ENCODE measurements around the gene RPS14.
A peak's percentile ranks its signal among the peaks of the same experiment; 100 is the strongest.

RPS14 gene

GRCh38 chr5:150412319-150413175 is 37.0 kb downstream of the RPS14 start, which contains the start of gene CD74:
Gene CD74, minus strand, starts transcription at chr5:150412910. Its CDS starts 161 bp downstream, at chr5:150412749.
- DNase-seq (ENCODE audit: low spot score), result peak; percentile 97

- DNase-seq (ENCODE audit: low spot score), result peak; percentile 51
These were observed 38.1 kb downstream of the RPS14 start for GRCh38 chr5:150411245-150411979.

GRCh38 chr5:150410524-150411244 is 38.9 kb downstream of the RPS14 start:
- DNase-seq (ENCODE audit: low spot score), result peak; percentile 73

DNA sequence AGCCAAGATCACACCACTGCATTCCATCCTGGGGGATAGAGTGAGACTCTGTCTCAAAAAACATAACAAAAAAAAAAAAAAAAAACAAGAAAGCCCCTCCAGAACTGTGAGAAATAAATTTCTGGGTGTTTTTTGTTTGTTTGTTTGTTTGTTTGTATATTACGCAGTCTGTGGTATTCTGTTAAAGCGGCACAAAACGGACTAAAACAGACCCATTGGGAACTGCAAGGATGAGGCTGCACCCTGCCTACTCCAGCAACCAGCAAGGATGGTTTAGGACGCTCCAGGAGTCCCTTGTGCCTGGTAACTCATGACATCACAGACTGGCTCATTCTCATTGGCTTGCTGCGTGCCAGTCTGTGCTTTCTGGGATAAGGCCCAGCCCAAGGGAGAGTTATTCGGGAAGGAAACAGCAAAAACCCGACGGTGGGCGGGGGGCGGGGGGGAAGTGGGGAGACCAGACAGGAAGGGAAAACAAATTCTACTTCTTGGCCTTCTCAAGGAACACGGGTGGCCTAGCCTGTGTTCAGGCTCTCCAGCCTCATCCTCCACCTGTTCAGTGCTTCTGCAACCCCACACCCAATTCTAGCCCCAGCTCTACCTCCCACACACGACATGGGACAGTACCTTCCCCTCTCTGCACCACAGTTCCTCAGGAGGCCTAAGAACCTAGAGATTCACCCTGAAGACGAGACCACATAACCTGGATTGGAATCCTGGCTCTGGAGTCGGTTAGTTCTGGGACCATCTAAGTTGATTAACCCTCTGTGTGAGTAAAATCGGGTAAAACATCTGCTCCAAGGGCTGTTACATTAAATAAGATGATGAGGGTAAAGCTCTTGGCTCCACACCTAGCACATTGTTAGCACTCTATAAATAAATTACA is 39.7 kb downstream of the RPS14 start:
- peak; percentile 83 for DNase-seq (ENCODE audit: low spot score)

DNA sequence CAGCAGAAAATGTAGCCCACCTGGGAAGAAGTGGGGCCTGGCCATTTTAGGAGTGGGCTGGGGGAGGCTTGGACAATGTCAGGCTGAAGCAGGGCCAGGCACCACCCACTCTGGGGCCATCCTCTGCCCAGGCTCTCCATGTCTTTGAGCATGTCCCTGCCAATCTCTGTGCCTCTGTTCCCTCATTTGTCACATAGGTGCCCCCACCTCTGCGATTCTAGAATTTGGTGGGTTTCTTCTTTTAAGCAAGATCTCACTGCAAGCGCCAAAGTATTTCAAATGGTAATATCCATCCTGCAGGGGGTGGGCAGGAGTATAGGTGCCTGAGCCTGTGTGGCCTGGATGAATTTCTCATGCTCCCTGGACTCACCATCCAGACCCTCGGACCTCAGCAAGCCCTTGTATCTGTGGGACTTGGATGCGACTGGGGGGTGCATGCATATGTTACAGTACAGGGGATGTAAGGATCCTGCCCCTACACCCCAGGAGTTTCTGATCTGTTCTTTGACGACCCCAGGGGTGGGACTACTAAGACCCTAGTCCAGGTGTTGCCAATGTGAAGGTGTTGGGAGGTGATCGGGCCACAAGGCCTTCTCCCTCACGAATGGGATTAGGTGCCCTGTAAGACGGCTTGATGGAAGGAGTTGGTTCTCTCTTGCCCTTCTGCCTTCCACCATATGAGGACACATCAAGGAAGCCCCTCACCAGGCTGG is 41.2 kb downstream of the RPS14 start:
- no peak for DNase-seq (ENCODE audit: low spot score)

DNA sequence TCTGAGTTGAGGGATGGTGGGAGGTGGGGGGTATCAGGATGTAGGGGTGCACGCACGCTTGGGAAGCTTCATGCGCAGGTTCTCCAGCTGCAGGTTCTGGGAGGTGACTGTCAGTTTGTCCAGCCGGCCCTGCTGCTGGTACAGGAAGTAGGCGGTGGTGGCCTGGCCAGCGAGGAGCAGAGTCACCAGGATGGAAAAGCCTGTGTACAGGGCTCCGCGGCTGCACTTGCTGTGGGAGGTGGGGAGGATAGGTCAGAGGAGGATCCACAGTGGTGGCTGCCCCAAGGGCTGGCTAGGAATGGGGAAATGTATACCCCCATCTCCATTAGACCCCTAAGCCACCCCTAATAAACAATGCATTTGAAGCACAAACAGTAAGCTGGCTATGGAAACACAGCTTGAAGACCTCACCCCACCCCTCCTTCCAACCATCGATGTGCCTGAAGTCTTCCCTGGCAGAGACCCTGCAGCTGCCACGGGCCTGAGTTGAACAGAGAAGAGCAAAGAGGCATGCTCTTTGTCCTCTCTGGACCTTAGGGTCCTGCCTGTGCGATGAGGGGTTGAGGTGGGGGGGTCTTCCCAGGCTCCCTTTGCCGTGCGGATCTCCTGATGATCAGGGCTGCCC is 42.3 kb downstream of the RPS14 start:
- no peak for DNase-seq (ENCODE audit: low spot score)

GRCh38 chr5:150406723-150407095 is 42.8 kb downstream of the RPS14 start:
- DNase-seq (ENCODE audit: low spot score), result no peak

DNA sequence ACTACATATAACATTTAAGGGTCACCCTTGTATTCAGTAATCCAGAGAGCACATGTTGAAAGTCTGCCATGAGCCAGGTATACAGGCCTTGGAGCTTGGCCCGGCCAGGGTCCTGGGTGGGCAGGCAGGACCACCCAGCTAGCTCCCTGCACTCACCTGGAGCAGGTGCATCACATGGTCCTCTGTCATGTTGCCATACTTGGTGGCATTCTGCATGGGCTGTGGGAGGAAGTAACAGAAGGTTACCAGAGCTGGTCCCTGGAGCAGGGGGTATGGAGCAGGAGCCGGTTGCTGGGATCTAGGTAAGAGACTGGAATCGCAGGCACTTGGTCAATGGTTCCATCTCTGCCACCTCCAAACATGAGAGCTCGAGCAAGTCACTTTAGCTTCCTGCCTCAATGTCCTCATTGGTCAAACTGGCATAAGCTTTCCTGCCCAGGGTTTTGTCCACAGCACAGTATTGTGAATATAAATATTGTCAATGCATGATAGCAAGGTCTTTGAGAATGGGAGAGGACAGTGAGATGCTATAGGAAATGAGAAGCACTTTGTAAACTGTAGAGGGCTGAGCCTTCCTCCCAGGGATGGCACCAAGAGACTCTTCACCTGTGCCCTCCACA is 43.3 kb downstream of the RPS14 start:
- no peak for DNase-seq (ENCODE audit: low spot score)

- no peak for DNase-seq (ENCODE audit: low spot score)
These were observed 44.4 kb downstream of the RPS14 start for GRCh38 chr5:150404941-150405816.

- no peak for DNase-seq (ENCODE audit: low spot score)
These were observed 45.0 kb downstream of the RPS14 start for GRCh38 chr5:150404535-150404934.

DNA sequence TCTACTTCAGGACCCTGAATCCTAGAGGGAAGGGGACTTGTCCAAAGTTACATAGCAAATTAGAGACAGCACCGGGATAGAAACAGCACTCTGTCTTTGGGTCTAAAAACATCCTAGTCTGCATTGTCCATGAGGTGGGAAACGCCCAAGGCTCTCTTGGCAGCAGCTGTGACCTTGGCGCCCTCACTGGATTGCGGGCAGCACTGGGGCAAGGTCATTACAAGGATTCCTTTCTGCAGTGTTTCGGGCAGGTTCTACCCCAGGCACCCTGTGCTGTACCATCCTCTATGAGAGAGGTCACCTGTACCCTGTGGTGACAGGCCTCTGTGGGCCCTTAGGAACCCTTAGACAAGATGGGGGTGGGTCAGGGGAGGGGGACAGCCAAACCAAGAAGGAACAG is 45.4 kb downstream of the RPS14 start:
- no peak for DNase-seq (ENCODE audit: low spot score)

DNA sequence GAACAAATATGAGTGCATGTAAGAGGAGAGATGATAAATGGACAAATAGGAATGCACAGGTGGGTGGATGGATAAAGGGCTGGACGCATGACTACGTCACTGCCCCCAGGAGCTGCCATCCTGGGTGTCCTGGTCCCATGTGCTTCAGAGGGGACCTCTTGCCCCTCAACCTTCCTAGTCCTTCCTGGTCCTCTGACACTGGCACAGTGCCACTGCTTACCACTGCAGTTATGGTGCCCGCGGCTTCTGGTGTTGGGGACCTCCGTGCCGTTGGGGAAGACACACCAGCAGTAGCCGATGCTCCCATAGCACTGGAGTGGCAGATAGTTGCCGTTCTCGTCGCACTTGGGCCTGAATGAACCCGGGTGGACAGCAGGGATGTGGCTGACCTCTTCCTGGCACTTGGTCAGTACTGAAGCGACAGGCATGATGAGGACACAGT is 46.6 kb downstream of the RPS14 start:
- no peak for DNase-seq (ENCODE audit: low spot score)

DNA sequence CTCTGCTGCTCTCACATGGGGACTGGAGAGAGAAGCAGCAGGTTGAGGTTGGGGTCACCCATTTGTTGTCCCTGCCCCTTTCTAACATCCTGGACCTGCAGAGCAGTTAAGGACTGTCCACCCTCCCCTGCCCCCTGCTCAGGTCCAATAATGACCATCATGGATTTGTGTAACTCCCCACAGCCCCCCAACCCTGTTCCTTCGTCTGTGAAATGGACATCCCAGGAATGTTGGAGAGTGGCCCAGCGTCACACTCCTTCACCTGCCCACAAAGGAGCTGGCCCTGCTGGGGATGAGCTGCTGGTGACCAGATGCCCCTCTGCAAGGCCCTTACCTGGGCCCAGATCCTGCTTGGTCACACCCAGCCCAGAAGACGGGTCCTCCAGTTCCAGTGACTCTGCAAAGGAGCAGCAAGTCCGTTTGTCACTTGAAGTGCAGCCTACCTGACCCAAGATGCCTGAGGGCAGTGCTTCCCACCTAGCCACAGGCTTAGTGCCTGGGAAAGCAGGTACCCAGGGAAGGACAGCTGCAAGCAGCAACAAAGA is 47.2 kb downstream of the RPS14 start:
- DNase-seq (ENCODE audit: low spot score), result no peak

DNA sequence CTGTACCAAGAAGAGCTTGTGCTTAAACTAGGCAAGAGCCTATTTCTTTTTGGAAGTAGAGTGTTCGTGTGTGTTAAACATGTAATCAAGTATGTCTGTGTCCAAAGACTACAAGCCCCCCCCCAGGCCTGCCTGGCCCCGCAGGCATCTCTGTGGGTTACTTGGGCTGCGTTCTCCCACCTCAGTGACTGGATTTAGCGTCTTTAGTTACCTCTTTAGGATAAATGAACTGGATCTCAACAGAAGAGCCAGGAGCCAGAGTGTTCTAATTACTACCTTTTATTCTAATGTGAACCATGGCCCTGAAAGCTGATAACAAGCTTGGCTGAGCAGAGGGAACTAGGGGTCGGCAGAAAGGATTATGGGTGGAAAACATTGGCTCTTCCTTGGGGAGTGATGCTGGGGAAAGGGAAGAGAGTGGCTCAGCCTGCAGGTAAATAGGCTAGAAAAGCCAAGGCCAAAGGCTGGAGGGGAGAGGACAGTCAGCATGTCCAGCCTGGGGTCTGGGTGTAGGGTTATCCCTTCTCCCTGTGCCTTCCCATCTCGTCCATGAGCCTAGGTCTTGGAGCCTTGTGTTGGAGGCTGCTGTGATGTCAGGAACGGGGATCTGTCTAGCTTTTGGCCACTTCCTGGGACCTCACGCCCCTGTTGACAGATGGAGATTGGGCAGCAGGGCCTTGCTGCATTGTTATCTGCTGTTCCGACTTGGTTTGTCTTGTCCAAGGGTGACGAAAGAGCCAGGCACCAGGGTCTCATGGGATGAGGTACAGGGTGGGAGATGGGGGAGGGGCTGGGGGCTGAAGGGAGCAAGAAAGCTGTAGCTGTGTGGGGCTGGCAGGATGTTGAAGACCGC is 47.9 kb downstream of the RPS14 start:
- DNase-seq (ENCODE audit: low spot score), result no peak

GRCh38 chr5:150401076-150401375 is 48.5 kb downstream of the RPS14 start:
- DNase-seq (ENCODE audit: low spot score), result no peak

DNA sequence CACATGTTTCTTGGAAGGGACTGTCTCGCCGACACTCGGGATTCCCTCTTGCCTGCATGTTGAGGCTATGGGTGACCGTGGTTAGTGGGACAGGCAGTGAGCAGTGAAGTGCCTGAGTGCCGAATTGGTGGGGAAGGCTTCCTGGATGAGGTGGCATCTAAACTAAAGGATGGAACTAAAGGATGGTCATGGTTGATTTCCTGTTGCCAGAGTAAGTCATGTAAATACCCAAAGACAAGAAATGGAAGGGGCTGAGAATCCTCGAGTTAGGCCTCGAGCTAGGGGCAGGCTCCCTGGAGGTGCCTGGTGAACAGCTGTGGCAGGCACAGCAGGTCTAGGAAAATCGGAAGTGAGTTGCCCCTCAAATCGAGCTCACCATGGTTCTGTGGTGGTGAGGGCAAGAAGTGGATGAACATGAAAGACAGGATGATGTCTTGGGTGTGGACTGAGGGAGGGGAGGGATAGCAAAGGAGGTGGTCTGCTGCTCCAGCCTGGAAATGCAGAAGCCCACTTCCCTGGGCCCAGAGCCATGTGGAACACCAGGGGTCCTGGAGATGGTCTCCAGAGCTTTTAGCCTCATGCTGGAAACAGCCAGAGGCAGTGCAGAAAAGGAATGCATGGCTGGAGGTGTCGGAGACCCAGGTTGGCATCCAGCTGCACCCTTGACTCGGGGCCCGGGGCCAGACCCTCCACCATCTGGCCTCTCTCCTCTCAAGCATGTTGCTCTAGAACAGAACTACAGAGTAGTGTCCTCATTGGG is 49.0 kb downstream of the RPS14 start:
- DNase-seq (ENCODE audit: low spot score), result no peak
